ENCODE results near the gene SUSD6.
"Not testable (repeated sequence)": the region's sequence is repeated elsewhere in the genome, so short reads cannot be mapped to it uniquely, and the experiment has no call there.

Gene SUSD6

DNA sequence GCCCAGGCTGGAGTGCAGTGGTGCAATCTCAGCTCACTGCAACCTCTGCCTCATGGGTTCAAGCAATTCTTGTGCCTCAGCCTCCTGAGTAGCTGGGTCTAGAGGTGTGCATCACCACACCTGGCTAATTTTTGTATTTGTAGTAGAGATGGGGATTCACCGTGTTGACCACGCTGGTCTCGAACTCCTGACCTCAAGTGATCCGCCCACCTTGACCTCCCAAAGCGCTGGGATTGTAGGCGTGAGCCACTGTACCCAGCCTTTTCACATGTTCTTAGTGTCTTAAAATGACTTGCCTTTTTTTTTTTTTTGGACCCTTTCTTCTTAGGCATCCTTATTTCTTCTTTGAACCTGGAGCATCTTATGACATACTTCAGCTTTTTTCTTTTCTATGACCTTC lies 87.8 kb downstream of the SUSD6 start:
- DNase-seq = not testable (repeated sequence)

DNA sequence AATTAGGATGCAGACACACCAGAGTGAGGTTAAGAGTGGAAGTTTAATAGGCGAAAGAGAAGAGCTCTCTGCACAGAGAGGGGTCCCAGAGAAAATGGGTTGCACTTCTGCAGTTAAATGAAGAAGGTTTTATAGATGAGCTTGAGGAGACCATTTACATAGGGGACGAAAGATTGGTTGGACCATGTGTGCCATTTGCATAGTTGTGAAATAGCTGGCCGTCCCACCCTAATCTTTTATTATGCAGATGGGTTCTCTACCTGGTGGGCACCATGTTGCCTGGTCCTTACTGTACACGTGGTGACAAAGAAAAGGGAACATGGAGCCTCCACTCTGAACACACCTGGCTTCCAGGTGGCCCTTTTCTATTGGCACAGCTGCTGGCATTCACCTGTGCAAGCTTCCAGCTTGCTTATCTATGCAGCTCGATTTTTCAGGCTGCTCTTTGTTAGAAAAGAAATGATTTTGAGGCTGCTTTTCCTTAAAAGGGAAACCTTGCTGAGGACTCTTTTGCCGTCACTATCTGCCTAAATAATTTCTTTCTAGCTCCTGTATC lies 88.4 kb downstream of the SUSD6 start:
- DNase-seq = no peak

GRCh38 chr14:69700575-69700974 lies 89.2 kb downstream of the SUSD6 start:
- no peak for DNase-seq

GRCh38 chr14:69701291-69701690 lies 89.9 kb downstream of the SUSD6 start:
- no peak for DNase-seq

- no peak for DNase-seq
Observed at GRCh38 chr14:69701857-69702256, 90.5 kb downstream of the SUSD6 start.

GRCh38 chr14:69703047-69704039 lies 91.9 kb downstream of the SUSD6 start:
- no peak for DNase-seq

DNA sequence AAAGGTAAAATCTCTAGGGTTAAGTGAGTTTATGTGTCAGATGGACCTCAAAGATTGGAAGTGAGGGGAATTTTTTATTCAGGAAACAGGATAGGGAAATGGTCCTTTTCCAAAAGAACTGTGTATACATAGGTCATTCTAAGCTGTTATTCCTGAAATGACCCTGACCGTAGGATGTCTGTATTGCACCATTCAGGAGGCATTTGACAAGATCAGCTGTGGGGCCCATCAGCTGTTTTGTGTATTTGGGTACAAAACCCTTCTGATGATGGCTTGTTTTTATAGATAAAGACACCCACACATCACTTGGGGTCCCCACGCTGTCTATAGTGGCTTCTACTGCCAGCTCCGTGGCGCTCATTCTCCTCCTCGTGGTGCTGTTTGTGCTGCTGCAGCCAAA lies 92.9 kb downstream of the SUSD6 start:
- no peak for DNase-seq

DNA sequence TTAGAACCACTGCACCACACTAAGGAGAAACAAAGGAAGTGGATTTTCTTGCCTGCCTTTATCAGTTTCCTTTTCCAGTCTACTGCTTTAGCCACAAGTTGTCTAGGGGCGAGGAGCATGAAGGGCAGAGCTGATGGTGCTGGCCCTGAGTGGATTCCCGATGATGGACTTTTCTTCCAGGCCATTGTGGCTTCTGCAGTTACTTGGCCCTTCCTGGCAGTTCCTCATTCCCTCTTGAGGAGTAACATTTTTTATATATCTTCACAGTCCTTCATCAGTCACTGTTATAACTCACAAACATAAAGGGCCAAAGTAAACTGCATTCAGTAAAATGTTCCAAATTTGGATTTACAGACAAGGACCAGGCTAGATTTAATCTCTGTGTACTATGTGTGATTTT lies 94.3 kb downstream of the SUSD6 start:
- no peak for DNase-seq

DNA sequence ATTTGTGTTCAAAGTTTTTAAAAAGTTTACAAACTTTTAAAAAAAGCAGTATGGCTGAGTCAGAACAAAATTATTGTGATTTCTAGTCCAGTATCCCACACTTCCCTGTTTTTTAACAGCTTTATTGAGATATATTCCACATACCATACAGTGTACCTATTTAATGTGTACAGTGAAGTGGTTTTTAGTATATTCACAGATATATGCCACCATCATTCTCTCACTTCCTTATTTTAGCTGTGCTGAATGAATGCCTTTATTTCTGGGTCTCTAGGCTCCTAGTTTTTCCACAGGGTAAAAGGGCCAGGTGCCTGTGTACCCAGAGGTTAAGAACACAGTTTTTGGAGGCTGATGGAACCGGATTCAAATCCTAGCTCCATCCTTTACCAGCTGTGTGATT lies 96.7 kb downstream of the SUSD6 start:
- DNase-seq = no peak

DNA sequence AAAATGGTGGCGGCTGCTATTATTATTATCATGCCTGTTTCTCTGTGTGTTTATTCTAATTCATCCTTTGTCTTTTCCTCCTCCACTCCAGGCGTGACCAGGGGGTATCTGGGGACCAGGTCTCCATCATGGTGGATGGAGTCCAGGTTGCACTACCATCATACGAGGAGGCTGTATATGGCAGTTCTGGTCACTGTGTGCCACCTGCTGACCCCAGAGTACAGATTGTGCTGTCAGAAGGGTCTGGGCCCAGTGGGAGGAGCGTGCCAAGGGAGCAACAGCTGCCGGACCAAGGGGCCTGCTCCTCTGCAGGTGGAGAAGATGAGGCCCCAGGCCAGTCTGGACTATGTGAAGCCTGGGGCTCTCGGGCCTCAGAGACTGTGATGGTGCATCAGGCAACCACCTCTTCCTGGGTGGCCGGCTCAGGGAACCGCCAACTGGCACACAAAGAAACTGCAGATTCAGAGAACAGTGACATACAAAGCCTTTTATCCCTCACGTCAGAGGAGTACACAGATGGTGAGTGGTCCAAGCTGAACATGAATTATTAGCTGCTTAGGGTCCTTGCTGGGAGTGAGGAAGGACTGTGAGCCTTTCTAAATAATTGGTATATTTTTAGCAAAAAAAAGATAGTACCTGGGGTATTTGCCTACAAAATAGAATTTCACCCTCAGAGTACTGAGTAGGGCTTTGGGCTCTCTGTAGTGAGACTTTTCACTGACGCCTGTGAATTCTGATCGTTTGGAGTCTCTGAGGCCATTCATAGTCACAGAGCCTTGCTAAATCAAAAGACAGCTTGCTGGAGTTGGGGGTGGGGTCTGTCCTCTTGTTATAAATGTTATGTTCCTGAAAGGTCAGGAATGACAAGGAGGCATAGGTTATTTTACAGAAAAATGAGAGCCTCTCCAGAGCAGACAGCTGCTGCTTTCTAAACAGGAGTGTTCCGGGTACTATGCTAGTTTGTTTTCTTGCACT lies 97.5 kb downstream of the SUSD6 start:
- DNase-seq = no peak

GRCh38 chr14:69710378-69710777 lies 99.0 kb downstream of the SUSD6 start:
- no peak for DNase-seq

DNA sequence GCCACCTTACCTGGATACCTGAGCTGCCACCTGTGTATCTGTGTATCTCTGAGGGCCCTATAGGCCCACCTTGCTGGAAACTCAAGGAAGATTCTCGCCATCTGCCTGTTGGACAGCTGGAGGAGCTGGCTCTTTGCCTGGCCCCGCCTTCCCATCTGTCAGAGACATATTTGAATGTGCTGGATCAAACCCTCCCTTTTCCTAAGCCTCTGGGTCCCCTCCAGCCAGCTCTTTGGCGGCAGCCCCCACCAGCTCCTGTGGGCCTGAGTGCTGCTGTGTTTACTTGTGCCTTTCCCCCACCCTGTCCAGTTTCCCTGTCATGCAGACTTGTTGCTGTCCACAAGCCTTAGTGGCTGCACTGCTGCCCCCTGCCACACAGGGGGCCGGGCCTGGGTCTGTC lies 99.7 kb downstream of the SUSD6 start:
- no peak for DNase-seq

- DNase-seq = no peak
Observed at GRCh38 chr14:69711477-69711876, 100.1 kb downstream of the SUSD6 start.

GRCh38 chr14:69711881-69712560 lies 100.6 kb downstream of the SUSD6 start:
- no peak for DNase-seq

DNA sequence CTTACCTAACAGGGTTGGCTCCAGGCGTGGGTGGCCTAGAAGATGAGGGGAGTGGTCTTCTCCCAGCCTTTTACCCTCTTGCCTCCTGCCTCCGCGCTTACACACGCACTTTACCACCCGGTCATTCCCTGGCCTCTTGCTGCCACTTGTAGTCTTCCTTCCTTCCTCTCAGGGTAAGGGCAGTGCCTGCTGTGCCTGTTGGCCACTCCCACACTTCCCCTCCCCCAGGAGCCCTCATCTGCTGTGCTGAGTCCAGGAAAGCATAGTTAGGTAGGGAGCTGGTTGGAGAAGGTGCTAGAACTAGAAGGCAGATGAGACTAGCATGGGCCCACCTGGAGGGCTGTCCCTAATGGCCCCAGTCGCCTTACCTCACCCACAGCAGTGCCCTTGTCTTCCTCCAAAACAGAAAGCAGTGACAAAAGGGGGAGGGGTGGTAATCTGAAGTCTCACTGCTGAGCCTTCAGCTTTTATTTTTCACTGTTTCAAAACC lies 101.2 kb downstream of the SUSD6 start:
- DNase-seq = no peak

DNA sequence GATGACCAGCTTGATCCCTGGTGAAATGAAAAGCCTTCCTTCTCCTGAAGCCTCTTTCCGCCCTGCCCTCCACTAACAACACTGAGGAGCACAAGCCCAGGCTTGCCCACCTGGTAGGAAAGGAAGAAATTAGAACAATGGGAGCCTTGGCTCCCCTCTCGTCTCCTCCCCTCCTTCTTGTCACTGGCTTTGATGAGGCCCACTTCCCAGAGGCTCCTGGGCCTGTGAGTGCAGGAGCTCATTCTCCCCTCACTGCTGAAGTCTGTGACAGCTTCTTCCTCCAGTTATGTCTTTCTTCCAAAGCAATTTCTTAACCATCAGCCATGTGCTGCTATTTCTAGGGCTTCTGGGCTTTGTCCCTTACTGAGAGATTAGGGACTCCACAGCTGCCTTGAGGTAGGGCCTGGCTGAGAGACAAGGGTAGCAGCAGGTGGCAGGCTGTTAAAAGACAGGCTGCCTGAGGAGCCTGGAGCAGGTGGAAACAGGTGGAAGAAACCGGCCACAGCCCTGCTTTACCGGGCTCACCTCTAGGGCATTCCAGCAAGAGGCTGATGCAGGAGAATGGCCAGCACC lies 101.9 kb downstream of the SUSD6 start:
- no peak for DNase-seq

- DNase-seq = no peak
Observed at GRCh38 chr14:69713993-69714679, 102.7 kb downstream of the SUSD6 start.

GRCh38 chr14:69715725-69716477 lies 104.5 kb downstream of the SUSD6 start:
- DNase-seq = no peak

GRCh38 chr14:69716478-69717187 lies 105.2 kb downstream of the SUSD6 start:
- DNase-seq = no peak

GRCh38 chr14:69718614-69719013 lies 107.2 kb downstream of the SUSD6 start:
- not testable (repeated sequence) for DNase-seq
